ENCODE measurements around the gene RNASE2. TPM values are rescaled to one million over a fixed set of nuclear protein-coding genes. Genes with fewer than 3 reads are reported as not detected.
A peak's percentile ranks its signal among the peaks of the same experiment; 100 is the strongest.

The RNASE2 gene
- total RNA-seq, 1 donor from 2014 or later = not detected

DNA sequence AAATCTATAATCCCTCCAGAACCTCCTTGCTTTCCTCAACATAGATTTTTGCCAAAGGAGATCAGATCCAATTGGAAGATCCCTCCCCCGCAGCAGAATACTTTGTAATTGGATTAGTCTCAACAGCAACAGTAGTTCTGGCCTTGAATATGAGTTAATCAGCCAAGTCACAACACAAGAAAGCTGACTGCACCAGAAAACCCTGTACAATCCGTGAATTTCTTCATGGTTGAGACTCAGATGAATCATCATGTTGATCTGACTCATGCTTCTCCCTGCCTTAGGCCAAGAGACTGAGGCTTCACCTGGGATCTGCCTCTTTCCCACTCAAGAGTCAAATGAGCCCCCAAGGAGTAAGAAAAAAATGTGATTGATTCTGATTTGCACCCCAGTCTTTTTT lies 31.5 kb downstream of the RNASE2 start:
- peaks cover 2% of the 10 kb centered on the region for H3K9me3 Mint-ChIP-seq (ENCODE audit: unreplicated experiment)
- H3K27ac Mint-ChIP-seq (ENCODE audit: unreplicated experiment) = no peak overlapping the region
- peaks cover 1% of the 10 kb centered on the region for H3K4me1 Mint-ChIP-seq (ENCODE audit: low read depth, unreplicated experiment)
- no peak overlapping the region for H3K4me3 Mint-ChIP-seq (ENCODE audit: unreplicated experiment)
- DNase-seq = no peak
- TF ChIP-seq, protein P1, sequence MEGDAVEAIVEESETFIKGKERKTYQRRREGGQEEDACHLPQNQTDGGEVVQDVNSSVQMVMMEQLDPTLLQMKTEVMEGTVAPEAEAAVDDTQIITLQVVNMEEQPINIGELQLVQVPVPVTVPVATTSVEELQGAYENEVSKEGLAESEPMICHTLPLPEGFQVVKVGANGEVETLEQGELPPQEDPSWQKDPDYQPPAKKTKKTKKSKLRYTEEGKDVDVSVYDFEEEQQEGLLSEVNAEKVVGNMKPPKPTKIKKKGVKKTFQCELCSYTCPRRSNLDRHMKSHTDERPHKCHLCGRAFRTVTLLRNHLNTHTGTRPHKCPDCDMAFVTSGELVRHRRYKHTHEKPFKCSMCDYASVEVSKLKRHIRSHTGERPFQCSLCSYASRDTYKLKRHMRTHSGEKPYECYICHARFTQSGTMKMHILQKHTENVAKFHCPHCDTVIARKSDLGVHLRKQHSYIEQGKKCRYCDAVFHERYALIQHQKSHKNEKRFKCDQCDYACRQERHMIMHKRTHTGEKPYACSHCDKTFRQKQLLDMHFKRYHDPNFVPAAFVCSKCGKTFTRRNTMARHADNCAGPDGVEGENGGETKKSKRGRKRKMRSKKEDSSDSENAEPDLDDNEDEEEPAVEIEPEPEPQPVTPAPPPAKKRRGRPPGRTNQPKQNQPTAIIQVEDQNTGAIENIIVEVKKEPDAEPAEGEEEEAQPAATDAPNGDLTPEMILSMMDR (IDR thresholded peaks at IDR 0.05; ENCODE audit: partially characterized antibody, unreplicated experiment) = no peak
- H3K27me3 Mint-ChIP-seq (ENCODE audit: unreplicated experiment) = peaks cover 2% of the 10 kb centered on the region
- H3K36me3 Mint-ChIP-seq (ENCODE audit: unreplicated experiment) = no peaks in the 10 kb centered on the region

DNA sequence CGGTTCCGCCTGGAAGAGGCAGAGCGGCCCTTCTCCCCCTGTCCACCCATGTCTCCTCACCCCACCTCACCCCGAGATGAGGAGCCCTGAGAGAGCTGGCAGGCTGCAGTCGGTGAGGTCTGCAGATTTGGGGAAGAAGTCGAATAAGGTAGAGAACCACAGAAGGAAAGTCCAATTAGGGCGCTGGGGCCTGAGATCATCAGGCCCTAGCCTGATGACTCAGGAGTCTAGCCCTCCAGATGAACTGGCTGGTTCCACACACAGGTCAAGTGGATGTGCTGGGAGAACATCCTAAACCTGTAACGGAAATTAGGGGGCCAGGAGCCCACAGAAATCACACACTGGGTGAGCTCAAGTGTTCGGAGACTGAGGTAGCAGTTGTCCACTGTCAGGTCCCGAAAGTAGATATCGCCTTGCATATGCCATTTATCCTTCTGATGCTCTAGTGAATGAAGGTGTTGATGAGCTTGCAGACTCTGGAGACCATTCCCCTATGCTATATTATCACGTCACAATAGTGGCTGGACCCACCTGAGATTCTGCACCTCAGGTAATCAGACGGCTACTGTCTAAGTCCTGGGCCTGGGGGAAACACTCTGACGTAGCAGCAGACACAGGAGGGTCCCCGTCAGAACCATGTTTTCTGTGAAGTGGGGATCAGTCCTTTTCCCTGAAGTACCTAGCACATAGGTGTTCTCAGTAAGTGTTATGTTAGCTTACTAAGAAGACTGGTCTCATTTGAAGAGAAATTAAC lies 33.6 kb downstream of the RNASE2 start:
- peaks cover 2% of the 10 kb centered on the region for H3K27me3 Mint-ChIP-seq (ENCODE audit: unreplicated experiment)
- peaks cover 2% of the 10 kb centered on the region for H3K9me3 Mint-ChIP-seq (ENCODE audit: unreplicated experiment)
- peaks cover 1% of the 10 kb centered on the region for H3K4me1 Mint-ChIP-seq (ENCODE audit: low read depth, unreplicated experiment)
- DNase-seq = no peak
- no peak overlapping the region for H3K4me3 Mint-ChIP-seq (ENCODE audit: unreplicated experiment)
- H3K36me3 Mint-ChIP-seq (ENCODE audit: unreplicated experiment) = no peaks in the 10 kb centered on the region
- TF ChIP-seq, protein P1 (IDR thresholded peaks at IDR 0.05; ENCODE audit: partially characterized antibody, unreplicated experiment) = no peak
- no peak overlapping the region for H3K27ac Mint-ChIP-seq (ENCODE audit: unreplicated experiment)

DNA sequence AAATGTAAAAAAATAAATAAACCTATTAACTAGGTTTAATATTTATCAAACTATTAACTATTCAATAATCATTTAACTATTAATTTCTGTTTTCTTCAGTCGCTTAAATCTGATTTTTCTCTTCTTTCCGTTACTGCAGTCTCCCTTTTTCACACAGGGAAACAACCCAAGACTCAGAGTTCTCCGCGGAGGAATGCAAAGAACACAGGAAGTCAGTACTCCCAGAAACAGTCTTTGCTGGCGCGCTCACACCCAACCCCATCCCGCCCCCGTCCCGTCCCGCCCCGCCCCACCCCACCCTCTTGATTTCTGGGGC lies 34.1 kb downstream of the RNASE2 start:
- DNase-seq = no peak
- no peaks in the 10 kb centered on the region for H3K36me3 Mint-ChIP-seq (ENCODE audit: unreplicated experiment)
- H3K27me3 Mint-ChIP-seq (ENCODE audit: unreplicated experiment) = peaks cover 2% of the 10 kb centered on the region
- peaks cover 1% of the 10 kb centered on the region for H3K4me1 Mint-ChIP-seq (ENCODE audit: low read depth, unreplicated experiment)
- H3K9me3 Mint-ChIP-seq (ENCODE audit: unreplicated experiment) = peaks cover 2% of the 10 kb centered on the region
- H3K27ac Mint-ChIP-seq (ENCODE audit: unreplicated experiment) = no peak overlapping the region
- TF ChIP-seq, protein P1 (IDR thresholded peaks at IDR 0.05; ENCODE audit: partially characterized antibody, unreplicated experiment) = no peak
- H3K4me3 Mint-ChIP-seq (ENCODE audit: unreplicated experiment) = peak overlapping the region; percentile 83

DNA sequence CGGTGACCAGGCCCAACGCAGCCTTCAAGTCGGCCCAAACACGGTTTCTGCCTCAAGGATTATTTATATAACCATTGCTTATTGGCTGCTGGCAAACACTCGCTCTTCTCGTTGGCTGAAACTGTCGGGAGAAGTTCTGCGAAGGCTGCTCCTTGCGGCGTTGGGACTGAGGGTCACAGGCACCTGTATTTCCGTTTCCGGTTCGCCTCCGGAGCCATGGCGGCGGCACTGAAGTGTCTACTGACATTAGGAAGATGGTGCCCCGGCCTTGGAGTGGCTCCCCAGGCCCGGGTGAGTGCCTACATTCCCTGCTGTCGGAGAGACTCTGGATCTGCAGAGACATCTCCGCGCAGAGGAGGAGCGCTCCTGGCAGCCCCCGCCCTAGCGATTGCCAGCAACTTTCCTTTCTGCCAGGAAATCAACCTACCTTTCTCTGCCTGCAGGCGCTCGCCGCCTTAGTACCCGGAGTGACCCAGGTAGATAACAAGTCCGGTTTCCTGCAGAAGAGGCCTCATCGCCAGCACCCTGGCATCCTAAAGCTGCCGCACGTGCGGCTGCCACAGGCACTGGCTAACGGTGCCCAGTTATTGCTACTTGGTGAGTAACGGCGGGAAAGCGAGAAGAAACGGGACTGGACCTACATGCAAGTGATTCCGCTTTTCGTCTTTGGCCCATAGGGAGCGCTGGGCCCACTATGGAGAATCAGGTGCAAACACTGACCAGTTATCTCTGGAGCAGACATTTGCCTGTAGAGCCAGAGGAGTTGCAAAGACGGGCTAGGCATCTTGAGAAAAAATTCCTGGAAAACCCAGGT lies 34.7 kb downstream of the RNASE2 start, which contains the start of gene METTL17:
Gene METTL17, plus strand, starts transcription at position 194 of the 814 bp plus-strand sequence. Its CDS starts 23 bp downstream, at position 217.
- H3K9me3 Mint-ChIP-seq (ENCODE audit: unreplicated experiment) = peaks cover 2% of the 10 kb centered on the region
- TF ChIP-seq, protein P1 (IDR thresholded peaks at IDR 0.05; ENCODE audit: partially characterized antibody, unreplicated experiment) = peak; percentile 32
- peak within 1 kb of the TSS; percentile 34 for H3K27ac Mint-ChIP-seq (ENCODE audit: unreplicated experiment)
- peak; percentile 84 for DNase-seq
- peak within 1 kb of the TSS; percentile 93 for H3K4me3 Mint-ChIP-seq (ENCODE audit: unreplicated experiment)
- no peaks in the 10 kb centered on the region for H3K36me3 Mint-ChIP-seq (ENCODE audit: unreplicated experiment)
- peaks cover 1% of the 10 kb centered on the region for H3K4me1 Mint-ChIP-seq (ENCODE audit: low read depth, unreplicated experiment)
- peaks cover 2% of the 10 kb centered on the region for H3K27me3 Mint-ChIP-seq (ENCODE audit: unreplicated experiment)

DNA sequence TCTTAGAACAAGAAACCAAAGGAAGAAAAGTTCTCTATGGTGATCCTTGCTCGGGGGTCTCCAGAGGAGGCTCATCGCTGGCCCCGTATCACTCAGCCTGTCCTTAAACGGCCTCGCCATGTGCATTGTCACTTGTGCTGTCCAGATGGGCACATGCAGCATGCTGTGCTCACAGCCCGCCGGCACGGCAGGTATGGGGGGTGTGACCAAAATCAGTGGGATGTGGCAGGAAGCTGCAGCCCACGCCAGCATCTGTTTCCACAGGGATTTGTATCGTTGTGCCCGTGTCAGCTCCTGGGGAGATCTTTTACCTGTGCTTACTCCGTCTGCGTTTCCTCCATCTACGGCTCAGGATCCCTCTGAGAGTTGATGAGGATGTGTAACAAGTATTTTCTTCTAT lies 41.2 kb downstream of the RNASE2 start:
- Mint-ChIP-seq H3K27ac (ENCODE audit: unreplicated experiment) (no peak overlapping the region), H3K9me3 (ENCODE audit: unreplicated experiment) (peaks cover 1% of the 10 kb centered on the region), H3K36me3 (ENCODE audit: unreplicated experiment) (no peaks in the 10 kb centered on the region), H3K27me3 (ENCODE audit: unreplicated experiment) (no peaks in the 10 kb centered on the region), H3K4me3 (ENCODE audit: unreplicated experiment) (no peak overlapping the region), H3K4me1 (ENCODE audit: low read depth, unreplicated experiment) (no peaks in the 10 kb centered on the region)
- TF ChIP-seq, protein P1 (IDR thresholded peaks at IDR 0.05; ENCODE audit: partially characterized antibody, unreplicated experiment) = no peak
- DNase-seq = no peak
